GM18868 (cell line): ENCODE measurements around the gene DNAL4.

Experiments used
- ATAC-seq: cut with Tn5 transposase; IDR thresholded peaks from one replicate; pipeline ENCODE4 v1.9.1; 2021; ENCODE audit warnings: mild to moderate bottlenecking, moderate library complexity; ENCODE audit not compliant: unreplicated experiment

The DNAL4 gene

DNA sequence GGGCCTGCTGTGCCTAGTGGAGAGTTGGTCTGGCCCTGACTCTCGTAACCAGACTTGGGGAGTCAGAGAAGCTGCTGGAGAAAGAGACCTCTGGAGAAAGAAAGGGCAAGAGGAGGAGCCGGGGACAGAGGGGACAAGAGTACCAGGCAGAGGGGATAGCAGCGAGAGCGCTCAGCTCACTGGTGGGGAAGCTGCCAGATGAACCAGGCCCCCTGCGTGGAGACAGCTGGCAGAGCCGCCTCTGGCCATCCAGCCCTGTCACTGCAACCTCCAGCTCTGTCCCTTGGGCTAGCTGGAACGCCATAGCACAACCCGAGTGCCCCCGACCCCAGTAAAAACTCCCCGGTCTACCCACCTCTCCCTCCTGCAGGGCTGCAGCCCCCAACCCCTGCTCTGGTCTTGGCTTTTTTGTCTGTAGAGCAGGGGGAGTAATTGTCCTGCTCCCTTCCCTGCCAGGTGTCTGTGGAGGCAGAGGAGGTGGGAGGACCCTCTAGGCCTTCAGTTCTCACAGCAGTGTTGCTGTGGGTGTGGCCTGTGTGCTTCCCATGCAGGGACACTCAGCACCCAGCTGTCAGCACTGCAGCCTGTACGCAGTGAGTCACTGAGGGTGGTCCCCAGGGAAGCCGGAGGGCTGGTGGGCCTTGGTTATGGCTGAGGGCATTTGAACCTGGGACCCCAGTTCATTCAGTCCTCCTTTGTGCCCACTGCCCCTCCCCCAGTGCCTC, 33.3 kb downstream of the DNAL4 start:
- ATAC-seq, result no peak

DNA sequence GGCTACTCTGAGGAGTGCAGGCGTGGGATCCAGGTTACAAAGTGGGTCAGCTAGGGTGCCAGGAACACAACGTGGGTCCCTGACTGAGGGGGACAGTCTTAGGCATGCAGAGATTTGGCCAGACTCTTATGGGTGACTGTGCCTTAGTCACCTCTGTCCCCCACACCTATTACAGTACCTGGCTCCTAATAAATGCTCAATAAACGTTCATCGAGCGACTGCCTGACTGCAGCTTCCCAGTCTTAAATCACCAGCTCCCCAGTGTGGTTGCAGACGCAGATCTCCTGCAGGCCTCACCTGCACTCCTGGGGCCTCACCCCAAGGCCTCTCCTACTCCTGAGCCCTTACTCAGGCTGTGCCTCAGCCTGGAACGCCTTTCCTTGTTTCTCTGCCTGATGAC, 34.9 kb downstream of the DNAL4 start:
- ATAC-seq, result no peak

DNA sequence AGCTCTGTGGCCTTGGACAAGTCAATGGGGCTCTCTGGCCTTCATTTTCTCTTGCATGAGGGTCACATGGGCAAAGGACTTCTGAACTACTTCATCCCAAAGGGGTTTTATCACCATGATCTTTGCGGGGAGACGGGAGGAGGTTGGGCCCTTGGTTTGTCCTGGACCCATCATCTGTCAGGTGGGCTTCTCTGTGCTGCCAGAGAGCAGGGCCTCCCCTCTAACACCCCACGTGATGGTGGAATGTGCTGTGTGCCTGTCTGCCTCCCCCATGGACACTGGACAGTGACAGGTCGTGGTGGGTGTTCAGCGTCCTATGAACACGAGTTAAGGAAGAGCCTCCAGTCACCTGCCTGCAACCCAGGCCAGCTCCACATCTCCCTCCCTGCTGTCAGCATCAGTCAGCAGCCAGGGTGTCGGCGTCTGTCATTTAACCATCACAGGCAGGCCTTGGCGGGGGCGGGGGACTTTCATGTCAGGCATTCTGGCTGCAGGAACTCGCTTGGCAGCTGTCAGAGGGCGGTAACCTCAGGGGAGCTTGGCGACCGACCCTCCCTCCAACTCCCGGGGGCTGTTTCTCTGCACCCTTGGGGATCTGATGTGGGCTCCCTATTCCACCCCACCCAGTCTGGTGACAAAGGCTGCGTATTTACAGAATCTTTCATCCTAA, 35.5 kb downstream of the DNAL4 start:
- no peak for ATAC-seq

DNA sequence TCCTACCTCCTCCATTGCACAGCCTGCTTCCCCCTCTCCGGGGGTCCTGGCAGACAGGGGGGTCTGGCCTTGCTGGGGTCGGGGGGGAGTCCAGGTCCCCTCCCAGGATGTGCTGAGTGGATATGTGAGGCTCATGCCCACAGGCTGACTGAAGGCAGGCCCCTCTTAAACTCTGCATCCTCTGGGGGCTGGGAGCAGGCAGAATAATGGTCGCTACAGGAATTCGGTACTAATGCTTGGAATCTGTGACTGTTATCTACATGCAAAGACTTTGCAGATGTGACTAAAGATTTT, 36.5 kb downstream of the DNAL4 start:
- no peak for ATAC-seq

DNA sequence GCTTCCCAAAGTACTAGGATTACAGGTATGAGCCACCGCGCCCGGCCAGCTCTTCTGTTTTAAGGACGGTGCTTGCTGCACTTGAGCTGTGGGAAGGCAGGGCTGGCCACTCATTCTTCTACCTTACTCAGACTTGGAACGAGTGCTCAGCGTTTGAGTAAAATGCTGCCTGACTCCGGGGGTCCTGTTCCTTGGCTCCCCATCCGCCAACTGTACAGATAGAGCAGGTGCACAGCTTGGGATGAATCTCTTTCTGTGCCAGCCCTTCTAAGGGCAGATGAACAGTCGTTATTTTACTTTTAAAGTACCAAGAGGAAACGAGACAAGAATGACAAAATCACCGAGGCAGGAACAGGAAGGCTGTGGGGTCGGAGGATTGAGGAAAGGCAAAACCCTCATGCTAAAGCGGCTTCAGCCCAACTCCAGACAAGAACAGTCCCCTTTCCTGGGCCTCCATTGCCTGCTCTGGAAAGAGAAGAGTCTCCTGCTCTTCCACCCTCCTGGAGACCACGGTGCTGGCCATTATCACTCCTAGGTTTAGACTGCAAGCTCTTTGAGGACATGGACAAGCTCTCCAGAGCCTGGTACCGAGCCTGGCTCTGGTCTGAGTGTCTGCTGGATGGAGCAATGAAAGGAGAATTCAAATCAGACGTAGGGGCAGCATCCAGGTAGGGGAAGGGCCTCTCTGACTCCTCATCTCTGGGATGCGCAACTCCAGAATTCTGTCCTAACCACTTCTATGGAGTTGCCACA, 37.1 kb downstream of the DNAL4 start:
- ATAC-seq, result no peak

DNA sequence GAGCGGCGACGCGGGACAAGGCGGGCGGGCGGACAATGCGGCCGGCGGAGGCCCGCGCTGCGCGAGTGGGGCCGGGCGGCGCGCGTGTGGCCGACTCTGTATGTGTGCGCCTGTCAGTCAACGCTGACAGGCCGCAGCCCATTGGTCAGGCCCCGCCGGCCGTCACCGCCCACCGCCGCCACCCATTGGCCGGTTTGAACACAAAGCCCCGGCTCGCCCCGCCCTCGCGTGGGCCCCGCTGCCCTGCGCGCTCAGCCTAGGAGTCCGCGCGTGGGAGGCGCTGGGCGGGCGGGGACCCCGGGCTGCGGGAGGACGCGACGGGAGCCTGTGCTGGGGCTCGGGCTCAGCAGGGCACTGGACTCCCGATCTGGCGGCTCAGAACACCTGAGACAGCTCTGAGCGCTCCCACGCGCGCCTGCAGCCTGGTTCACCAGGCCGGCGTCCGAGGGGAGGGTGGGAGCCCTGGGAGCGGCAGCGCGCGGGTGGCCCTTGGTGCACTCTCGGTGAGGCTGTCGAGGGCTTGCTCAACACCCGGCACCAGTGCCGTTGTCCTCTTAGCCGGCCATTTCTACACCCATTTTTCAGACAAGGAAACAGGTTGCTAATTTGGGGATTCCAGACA, 37.9 kb downstream of the DNAL4 start, which contains the start of gene SUN2:
Gene SUN2 (minus strand): TSS at position 88 of the 622 bp plus-strand sequence. CDS start 3,370 bp downstream, outside the sequence.
- ATAC-seq, result peak; percentile 74

DNA sequence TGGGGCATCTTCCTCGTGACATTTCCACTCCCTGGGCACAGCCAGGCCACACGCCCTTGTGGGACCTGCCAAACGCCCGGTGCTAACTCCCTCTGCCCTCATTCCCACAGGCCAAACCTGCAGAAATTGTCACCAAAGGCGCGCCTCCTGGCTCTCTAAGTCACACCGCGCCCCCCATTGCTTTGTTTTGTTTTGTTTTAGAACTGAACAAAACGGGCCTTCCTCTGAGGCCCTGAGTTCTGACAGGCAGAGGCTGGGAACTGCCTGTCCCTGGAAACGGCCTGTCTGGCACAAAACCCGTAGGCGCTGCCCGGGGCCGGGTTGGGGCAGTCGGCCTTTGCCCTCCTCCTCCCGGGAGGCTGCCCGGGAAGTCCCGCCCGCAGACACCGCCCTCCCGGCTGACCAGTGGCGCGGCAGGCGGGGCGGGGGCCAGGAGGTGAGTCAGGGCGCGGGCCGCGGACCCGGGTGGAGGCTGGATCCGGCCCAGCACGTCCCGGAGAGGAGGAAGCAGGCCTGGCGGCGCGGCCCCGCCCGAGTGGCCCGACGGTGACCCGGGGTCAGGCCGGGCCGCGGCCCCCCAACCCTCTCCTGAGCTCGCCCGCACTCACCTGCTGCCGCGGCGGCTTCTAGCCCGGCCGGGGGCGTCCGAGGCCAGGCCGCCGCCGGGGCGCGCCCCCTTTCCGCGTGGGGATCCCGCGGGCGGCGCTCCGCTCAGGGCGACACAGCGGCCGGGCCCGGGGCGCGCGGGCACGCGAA, 38.6 kb downstream of the DNAL4 start:
- peak; percentile 24 for ATAC-seq

DNA sequence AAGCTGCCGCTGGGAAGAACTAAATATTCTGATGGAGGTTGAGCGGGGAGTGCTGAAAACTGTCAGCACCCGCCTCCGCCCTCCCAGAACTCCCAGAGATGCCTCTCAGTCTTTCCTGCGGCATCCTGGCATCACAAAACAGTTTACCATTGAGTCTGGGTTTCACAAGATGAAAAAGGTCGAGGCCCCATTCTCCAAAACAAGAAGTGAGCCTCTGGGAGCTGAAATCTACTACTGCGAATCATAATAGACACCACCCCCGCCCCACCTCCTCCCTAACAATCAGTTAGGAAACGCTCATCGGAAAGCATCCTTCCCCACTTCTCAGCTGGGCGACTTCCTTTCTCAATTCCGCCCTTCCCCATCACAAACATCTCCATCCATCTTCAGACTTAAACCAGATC, 39.2 kb downstream of the DNAL4 start:
- ATAC-seq, result no peak

DNA sequence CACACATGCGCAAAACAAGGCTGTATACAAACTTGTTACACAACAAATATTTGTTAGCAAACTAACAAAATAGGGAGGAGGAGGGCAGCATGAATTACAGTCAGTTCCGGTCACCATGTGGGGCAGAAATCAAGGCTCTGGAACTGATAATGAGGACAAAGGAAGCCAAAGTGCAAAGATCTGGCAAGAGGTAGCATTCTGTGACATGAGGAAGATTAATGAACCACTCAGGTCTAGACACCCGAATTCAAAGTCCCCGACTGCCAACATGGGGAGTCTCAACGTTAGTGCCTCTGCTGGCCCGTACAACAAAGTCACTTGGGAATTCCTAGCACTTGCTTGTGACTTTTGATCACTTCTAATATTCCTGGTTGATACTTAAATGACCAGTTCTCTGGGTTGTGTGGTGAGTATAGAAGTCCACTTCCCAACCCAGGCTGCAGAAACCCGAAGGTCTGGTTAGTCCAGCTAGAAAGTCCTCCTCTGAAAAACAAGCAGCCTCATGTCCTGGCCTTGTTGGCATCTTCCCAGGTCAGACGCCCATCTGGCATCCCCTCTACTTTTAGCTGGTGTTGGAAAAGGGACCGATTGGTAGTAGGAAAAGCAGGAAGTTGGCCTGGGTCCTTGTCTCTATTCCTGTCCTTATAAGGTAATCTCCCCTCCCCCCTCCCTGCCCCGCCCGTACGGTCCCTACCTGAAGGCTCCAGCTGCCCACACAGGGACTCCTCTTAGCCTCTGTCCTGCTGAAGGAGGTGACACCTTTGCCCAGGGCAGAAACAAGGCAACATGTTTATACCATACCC, 39.8 kb downstream of the DNAL4 start:
- no peak for ATAC-seq

DNA sequence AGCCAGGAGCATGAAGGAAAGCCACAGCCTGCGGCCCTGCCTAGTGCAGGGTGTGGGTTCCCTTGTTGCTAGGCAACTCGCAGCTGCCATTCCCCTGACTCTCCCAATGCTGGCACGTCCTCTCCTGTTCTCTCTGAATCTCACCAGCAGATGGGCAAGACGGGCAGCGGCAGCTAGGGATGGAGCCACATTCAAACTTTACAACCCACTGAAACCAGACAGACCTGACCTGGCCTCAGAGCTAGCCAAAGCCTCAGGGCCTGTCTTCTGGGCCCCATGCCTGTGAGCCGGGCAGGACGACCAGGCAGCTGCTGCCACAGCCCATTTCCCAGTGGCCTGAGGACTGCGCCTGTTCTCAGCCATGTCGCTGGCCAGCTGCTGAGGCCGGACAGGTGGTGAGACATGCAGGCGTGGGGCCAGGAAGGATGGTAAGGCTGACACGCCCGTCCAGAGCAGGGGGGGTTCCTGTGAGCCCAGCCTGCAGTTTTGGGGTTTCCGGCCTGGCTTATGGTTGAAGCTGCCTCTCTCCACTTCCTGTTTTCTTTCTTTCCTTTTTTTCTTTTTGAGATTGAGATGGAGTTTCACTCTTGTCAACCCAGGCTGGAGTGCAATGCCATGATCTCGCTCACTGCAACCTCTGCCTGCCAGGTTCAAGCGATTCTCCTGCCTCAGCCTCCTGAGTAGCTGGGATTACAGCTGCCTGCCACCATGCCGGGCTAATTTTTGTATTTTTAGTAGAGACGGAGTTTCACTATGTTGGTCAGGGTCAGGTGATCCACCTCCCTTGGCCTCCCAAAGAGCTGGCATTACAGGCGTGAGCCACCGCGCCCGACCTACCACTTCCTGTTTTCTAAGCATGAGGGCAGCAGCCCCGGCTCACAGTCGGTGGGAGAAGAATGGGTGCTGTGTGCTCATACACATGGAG, 42.3 kb downstream of the DNAL4 start:
- no peak for ATAC-seq

DNA sequence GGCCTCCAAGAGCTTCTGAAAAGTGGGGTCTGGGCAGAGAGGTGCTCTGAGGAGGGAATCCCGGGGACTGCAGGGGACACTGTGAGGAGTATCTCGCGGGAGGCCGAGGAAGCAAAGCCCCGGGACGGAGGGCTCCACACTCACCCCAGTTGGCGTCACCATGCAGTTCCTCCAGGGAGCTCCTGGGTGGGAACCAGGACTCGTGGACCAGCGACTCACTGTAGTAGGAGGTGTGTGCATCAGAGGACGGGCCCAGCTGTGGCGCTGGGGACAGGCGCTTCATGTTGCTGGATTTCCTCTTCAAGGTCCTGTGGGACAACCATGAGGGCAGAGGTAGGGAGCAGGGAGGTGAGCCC, 42.9 kb downstream of the DNAL4 start:
- ATAC-seq, result no peak

DNA sequence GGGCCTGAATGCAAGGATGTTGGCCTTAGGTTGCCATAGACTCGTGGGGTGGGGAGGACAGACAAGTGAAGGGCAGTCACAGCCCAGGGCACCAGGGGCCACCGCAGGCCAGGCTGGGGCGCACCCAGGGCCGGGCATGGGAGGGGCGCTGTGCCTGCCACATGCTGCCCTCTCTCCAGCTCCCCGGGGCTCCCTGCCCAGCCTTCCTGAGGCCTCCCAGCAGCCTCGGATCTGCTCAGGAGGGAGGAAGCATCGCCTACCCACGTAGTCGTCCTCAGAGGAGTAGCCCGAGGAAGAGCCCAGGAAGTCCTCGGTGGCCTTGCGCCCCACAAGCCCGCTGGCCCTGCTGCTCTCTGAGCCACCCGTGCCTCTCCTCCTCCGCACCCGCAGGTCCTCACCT, 43.3 kb downstream of the DNAL4 start:
- ATAC-seq, result no peak

DNA sequence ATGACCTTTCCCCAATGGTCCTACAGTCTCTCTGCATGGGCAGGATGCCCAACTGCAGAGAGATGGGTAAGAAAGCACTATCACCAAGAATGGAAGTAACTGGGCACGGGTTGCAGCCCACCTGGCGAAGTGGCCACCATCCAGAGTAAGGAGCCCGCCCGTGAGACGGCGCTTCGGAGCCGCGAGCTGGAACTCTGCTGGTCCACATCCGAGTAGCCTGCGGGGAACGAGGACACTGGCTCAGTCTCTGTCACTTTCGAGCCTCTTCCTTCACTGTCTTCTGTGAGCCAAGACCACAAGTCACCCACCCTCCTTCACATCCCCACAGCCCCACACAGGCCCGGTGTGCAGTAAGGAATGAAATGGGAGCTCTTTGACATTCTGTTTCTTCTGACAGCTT, 43.8 kb downstream of the DNAL4 start:
- ATAC-seq, result no peak

DNA sequence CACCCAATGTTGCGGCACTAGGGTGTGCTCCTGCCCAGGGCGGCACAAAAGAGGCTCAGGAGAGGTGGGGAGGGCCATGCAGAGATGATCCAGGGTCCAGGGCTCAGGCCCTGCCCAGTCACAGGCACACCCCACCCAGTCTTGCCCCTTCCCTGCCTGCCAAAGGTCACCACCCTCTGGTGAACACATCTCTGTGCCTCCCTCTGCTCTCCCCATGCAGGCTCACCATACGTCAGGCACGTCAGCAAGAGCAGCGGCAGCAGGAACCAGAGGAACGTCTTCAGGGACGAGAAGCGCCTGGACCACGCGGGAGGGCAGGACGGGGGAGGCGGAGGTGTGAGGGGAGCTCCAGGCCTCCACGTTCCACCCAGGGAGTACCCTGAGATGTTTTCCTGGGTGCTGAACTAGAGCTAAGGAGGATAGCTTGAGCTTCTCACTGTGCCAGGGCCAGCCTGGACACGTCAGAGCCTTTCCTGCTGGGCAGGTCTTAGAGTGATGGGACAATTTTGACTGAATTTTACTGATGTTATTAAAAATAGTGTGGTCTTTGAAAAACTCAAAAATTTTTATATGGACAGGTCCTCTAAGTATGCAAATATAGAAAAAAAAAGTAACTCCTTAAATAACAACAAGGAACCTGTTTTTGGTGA, 45.3 kb downstream of the DNAL4 start:
- no peak for ATAC-seq

DNA sequence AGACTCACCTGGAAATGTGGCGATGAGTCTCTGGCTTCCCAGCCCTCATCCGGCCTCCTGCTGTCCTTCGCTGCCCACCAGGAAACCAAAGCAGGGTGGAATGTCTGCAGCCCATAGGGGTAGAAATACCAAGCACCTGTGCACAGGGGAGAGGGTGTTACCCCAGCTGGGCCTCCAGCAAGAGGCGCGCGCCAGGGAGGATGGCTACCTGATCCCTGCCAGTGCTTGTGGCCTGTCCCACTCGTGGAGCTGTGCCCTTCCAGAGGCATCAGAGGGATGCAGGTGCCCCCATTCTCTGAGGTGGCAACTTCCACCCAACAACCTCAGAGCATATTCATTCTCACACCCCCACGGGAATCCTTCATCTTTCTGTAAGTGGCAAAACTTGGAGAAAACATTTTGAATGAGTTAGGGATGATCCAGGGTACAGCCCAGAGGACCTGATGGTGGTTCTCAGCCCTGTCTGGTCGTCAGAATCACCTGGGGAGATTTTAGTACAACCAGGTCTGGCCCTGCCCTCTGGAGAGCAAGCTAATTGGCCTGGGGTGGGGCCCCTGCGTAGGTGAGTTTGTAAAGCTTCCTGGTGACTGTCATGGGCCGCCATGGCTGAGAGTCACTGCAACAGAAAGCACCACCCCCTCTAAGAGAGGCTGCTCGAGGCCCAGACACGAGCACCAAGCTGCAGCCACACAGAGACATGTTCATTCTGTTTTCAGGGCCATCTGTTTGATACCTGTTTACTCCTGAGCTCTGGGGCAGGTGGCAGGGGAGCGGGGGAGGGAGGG, 48.1 kb downstream of the DNAL4 start:
- ATAC-seq, result no peak

DNA sequence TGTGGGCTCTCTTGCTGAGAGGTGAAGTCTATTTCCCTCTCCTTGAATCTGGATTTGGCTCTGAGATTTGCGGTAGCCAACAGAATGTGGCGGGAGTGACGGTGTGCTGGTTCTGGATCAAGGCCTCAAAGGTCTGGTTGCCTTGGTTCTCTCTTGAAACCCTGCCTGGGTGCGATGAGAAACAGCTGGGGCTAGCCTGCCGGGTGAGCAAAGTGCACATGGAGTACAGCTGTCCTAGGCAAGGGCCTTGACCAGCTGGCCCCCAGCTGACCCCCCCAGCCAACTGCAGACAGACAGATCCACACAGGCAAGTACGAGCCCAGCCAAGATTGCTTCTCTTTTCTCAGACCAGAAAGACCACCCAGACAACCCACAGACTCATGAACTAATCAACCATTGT, 49.0 kb downstream of the DNAL4 start:
- ATAC-seq, result no peak

DNA sequence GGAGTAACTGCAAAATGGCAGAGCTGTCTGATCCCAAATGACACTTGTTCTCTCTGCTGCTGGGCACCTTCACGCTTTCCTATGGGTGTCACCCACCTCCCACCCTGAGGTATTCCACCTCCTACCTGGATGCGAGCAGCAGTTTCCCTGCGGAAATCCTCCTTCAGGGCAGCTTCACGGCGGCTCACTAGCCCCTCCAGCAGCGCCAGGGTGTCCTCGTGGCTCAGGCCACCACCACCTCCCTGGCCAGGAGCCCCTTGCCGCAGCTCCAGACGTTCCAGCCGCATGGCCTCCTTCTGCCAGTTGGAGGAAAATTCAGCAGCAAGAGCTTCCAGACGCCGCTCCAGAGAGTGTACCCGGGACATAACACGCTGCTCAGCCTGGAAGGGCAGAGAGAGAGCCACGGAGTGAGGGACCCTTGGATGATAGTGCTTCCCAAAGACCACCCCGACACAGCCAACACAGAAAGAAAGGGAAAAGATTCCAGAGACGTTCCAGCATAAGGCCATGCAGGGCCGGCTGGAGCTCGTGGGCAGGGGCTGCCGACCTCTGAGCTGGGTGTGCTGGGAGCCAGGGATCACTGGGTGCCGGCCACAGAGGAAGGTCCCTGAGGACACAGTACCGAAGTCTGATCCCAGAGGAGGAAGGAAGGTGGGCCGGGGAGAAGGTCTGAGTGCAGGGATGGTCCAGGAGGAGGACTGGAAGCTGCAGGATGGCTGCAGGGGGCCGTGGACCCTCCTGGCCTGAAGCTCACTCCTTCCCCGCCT, 51.6 kb downstream of the DNAL4 start:
- ATAC-seq, result no peak
